GM19240 (cell line): ENCODE results near the gene PLXNB3.

Experiments used
- DNase-seq: peaks from one replicate; pipeline ENCODE4 v3.0.0; 2011; ENCODE audit warnings: low spot score; ENCODE audit not compliant: insufficient read length

The PLXNB3 gene

DNA sequence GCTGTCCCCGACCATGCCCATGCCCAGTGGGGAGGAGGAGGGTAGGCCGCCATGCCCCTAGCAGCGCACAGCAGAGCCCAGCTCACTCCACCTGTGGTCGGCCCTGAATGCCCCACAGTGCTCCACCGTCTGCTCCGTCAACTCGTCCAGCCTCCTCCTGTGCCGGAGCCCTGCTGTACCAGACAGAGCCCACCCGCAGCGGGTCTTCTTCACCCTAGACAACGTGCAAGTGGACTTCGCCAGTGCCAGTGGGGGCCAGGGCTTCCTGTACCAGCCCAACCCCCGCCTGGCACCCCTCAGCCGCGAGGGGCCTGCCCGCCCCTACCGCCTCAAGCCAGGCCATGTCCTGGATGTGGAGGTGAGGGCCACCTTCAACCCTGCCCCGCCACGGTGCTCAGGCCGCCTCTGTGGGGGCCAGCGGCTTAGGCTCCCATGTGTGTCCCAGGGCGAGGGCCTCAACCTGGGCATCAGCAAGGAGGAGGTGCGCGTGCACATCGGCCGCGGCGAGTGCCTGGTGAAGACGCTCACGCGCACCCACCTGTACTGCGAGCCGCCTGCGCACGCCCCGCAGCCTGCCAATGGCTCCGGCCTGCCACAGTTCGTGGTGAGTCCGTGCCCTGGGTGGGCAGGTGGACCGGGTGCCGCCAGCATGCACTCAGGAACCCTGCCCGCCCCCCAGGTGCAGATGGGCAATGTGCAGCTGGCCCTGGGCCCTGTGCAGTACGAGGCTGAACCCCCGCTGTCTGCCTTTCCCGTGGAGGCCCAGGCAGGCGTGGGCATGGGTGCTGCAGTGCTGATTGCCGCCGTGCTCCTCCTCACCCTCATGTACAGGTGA lies 9.9 kb downstream of the PLXNB3 start:
- DNase-seq: no peak

DNA sequence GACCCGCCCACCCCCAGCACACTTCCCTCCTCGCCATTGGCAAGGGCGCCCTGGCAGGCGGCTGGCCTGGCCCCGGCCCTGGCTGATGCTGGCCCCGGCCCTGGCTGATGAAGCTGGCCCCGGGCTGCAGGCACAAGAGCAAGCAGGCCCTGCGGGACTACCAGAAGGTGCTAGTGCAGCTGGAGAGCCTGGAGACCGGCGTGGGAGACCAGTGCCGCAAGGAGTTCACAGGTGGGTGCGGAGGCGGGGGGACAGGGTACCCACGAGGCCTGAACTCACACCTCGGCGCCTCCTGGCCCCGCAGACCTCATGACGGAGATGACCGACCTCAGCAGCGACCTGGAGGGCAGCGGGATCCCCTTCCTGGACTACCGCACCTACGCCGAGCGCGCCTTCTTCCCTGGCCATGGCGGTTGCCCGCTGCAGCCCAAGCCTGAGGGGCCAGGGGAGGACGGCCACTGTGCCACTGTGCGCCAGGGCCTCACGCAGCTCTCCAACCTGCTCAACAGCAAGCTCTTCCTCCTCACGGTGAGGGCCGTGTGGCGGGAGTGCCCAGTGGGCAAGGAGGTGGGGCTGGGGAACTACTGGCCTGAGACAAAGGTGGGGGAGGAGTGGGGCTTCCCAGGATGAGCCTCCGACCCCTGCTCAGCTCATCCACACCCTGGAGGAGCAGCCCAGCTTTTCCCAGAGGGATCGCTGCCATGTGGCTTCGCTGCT lies 10.7 kb downstream of the PLXNB3 start:
- no peak for DNase-seq

DNA sequence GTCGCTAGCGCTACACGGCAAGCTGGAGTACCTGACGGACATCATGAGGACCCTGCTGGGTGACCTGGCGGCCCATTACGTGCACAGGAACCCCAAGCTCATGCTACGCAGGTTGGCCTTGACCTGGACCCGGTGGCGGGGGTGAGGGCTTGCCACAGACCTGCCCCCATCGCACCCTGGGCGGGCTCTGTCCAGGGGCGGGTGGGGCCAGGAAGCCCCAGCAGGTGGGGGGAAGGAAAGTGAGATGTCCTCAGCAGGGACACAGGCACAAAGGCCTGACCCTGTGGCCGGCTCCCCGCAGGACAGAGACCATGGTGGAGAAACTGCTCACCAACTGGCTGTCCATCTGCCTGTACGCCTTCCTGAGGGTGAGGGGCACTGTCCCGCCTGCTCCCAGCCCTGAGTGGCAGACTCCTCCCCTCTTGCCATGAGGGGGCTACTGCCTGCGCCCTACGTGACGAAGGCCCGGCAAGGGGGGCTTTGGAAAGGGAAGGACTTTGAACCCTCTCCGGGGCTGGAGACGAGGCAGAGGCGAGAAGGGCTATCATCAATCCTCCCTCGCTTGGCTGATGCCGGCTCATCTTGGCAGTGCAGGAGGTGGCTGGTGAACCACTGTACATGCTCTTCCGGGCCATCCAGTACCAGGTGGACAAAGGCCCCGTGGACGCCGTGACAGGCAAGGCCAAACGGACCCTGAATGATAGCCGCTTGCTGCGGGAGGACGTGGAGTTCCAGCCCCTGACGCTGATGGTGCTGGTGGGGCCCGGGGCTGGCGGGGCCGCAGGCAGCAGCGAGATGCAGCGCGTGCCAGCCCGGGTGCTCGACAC lies 11.5 kb downstream of the PLXNB3 start:
- DNase-seq: no peak

DNA sequence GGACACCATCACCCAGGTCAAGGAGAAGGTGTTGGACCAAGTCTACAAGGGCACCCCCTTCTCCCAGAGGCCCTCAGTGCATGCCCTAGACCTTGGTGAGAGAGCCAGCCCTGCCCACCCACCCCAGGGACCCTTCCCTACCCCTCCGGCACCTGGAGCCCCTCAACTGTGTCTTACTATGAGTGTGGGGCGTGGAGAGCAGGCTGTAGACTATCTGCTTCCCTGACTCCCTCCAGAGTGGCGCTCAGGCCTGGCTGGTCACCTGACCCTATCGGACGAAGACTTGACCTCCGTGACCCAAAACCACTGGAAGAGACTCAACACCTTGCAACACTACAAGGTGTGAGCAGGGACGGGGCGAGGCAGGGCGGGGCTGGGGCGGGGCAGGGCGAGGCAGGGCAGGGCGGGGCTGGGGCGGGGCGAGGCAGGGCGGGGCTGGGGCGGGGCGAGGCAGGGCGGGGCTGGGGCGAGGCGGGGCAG lies 12.1 kb downstream of the PLXNB3 start:
- no peak for DNase-seq

DNA sequence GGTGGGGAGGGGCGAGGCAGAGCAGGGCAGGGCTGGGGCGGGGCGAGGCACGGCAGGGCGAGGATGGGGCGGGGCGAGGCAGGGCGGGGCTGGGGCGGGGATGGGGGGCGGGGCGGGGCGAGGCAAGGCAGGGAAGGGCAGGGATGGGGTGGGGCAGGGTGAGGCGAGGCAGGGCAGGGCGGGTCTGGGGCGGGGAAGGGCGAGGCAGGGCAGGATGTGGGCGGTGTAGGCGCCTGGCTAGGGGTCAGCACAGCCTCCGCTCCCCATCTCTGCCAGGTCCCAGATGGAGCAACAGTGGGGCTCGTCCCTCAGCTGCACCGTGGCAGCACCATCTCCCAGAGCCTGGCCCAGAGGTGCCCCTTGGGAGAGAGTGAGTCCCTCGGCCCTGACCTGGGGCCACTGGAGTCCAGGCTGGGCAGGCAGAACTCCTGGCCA lies 12.6 kb downstream of the PLXNB3 start:
- no peak for DNase-seq

DNA sequence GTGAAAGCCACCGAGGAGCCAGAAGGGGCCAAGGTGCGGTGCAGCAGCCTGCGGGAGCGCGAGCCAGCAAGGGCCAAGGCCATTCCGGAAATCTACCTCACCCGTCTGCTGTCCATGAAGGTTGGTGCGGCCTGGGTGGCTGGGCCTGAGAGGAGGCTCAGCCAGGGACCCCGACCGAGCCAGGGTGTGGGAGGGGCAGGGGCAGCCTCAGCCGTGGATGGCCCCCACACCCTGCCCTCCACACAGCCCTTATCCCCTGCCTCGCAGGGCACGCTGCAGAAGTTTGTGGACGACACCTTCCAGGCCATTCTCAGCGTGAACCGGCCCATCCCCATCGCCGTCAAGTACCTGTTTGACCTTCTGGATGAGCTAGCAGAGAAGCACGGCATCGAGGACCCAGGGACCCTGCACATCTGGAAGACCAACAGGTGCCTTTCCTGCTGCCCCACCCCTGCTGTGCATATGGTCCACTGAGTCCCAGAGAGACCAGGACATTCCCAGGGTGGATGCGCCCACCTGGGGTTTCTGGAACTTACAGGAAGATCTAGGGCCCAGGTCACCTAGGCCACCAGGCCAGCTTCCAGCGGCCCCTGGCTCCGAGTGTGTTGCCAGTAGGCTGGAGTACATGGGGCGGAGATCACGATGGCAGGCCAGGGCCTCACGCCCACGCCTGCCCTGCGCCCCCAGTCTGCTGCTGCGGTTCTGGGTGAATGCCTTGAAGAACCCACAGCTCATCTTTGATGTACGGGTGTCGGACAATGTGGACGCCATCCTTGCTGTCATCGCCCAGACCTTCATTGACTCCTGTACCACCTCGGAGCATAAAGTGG lies 13.4 kb downstream of the PLXNB3 start:
- no peak for DNase-seq

DNA sequence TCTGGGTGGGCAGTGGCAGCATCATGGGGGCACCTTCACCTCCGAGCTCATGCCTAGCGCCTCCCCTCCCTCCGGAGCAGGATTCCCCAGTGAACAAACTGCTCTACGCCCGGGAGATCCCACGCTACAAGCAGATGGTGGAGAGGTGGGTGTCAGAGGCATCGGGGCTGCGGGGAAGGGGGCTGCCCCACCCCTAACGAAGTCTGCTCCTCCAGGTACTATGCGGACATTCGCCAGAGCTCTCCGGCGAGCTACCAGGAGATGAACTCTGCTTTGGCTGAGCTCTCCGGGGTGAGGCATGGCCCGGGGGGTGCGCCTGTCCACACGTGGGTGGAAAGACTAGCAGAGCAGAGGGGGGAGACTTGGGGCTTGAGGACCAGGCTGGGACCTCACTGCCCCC lies 14.1 kb downstream of the PLXNB3 start:
- DNase-seq: no peak

DNA sequence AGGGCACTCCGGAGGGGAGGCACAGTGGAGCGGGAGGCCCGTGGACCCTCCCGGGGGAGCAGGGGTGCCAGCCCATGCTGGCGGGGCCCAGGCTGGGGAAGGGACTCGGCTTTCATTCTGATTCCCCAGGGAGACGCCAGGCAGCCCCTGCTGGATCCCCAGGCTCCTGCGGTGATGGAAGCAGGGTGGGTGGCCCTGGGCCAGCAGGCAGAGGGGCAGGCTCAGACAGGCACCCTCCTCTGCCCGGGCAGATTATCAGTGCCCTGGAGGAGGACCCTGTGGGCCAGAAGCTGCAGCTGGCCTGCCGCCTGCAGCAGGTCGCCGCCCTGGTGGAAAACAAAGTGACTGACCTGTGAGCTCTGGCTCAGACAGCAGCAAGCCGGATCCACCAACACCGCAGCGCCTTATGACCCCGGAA lies 14.6 kb downstream of the PLXNB3 start:
- DNase-seq: no peak

DNA sequence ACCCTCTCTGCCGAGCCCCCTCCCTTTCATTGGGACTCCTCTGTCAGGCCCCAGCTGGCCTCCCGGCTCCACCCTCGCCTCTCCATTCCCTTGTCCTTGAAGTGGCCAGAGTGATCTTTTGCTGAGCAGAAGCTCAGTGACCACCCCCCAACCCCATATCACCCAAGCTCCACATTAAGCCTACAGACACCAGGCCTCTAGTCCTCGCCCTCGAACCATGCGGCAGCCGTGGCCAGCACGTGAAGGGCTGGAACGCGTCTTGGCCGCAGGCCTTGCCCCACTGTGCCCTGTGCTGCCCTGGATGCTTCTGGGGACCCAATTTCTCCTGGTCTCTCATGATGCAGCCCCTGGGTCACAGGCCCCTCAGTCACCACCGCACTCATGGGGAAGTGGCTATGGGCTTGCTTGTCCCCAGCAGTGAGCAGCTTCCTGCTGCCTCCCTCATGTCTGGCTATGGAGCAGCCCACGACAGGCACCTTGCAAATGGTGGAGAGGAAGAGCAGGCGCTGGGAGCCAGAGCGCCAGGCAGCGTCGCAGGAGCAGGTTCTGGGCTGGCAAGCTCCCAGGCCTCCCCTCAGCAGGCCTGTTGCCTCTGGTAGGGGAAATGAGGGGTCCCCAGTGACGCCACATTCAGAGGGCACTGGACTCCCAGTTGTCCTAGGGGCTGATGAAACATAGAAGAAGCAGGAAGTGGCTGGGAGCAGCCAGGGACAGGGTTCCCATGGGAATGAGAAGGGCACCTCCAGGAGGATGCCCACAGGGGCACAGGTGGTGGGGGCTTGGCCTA lies 16.0 kb downstream of the PLXNB3 start:
- DNase-seq: no peak

DNA sequence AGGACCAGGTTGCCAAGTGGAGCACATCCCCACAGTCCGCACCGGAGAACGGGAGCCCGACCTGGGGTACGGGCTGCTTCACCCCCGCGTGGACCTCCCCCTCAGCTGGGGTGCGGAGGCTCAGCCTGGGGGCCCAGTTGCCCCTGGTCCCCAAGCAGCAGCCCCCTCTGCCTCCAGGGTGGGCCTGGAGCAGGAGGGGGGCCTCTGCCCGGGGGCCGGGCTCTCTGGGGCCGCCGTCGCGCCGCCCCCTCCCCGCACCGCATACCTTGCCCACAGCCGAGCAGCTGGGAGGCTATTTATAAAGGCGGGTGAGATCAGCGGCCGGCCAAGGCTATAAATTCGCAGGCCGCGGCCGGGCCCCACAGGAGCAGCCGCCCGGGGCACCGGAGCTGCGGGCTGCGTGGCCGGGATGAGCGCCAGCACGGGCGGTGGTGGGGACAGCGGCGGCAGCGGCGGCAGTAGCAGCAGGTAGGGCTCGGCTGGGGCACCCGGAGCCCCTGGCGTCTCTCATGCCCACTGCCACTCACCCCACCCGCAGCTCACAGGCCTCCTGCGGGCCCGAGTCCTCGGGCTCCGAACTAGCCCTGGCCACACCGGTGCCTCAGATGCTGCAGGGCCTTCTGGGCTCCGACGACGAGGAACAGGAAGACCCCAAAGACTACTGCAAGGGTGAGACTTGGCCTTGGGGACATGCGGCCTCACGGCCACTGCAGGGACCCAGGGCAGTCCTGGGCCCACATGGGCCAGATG lies 16.8 kb downstream of the PLXNB3 start, which contains the start of gene SRPK3:
Gene SRPK3 (plus strand): TSS at position 364 of the 750 bp plus-strand sequence. CDS start 46 bp downstream, at position 410.
- DNase-seq: no peak

DNA sequence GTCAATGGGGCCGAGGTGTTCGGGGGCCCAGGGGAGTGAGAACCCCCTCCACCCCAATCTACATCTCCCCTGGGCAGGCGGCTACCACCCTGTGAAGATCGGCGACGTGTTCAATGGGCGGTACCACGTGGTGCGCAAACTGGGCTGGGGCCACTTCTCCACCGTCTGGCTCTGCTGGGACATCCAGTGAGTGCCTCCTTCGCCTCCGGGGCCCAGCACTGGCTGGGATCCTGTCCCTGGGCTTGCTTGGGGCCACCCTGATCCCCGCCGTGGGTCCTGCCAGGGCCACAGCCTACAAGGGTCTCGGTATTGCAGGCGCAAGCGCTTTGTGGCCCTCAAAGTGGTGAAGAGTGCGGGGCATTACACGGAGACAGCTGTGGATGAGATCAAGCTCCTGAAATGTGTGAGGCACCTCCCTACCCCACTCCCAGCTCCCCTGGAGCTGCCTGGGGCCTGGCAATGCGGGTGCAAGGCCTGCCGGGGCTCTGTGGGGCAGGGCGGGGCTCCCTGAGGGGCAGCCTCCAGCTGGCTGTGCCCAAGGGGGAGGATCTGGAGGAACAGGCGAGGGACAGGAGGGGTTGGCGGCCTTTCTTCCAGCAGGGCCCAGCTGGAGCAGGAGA lies 17.5 kb downstream of the PLXNB3 start:
- DNase-seq: no peak

DNA sequence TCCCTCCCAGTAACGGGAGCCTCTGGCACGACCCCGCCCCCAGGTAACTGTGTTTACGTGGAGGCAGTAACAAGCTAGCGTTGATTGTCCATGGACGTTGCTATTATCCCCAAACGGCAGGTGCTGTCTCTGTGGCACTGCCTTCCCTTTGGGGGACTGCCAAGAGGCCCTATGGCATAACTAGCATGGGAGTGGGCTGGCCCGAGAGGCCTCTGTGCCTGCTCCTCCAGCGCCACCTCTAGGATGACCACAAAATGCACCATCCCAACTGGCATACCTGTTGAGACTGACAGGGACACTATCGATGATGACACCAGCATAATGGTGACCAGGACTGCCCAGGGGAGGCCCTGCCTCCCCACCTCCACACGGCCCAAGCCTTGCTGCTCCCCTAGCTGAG lies 18.3 kb downstream of the PLXNB3 start:
- no peak for DNase-seq

DNA sequence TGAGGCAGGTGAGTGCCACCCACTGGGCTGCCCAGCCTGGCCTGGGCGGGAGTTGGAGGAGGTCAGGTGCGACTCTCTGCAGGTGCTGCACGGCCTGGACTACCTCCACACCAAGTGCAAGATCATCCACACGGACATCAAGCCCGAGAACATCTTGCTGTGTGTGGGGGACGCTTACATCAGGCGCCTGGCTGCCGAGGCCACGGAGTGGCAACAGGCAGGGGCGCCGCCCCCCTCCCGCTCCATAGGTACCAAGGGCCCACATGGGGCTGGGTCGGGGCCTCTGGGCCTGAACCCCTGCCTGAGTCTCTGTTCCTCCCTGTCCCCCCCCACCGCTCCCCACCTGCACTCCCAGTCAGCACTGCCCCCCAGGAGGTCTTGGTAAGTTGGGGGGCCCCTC lies 18.8 kb downstream of the PLXNB3 start:
- DNase-seq: no peak

DNA sequence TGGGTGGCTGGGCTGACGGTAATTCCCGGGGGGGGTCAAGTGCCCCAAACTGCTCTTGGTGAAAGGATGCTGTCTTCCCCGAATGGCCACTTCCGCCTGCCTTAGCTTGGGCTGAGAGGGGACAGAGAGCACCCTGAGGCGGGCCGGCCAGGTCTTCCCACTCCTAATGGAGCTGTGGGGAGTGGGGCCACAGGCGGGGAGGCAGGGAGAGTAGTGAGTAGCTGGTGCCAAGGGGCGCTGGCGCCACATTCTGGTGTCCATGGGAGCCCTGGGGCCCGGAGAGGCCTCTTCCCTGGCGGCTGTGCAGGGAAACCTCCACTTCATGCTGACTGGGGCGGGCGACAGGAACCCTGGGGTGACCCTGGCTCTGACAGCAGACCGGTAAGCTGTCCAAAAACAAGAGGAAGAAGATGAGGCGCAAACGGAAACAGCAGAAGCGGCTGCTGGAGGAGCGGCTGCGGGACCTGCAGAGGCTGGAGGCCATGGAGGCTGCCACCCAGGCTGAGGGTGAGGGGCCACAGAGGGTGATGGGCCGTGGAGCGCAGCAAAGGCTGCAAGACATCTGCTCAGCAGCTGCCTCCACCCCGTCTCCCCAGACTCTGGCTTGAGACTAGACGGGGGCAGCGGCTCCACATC lies 19.4 kb downstream of the PLXNB3 start:
- DNase-seq: no peak

DNA sequence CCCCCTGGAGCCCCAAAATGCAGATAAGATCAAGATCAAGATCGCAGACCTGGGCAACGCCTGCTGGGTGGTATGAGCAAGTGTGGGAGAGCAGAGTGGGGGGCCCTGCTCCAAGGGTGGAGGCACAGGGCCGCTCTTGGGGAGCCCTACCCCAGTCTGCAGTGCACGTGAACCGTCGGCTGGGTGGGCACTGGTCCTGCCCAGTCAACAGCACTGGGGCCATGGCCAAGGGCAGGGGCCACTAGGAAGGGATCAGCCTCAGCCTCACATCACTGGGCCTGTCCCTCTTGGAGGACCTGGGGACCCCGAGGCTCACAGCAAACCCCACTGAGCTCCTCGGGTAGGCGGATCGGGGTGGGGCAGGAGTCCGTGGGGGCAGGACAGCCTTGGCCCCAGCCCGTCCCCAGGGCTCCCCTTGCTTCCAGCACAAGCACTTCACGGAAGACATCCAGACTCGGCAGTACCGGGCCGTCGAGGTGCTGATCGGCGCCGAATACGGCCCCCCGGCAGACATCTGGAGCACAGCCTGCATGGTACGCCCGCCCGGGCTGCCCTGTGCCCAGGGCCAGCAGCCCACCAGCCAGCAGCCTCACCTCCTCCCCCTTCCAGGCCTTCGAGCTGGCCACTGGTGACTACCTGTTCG lies 20.4 kb downstream of the PLXNB3 start:
- no peak for DNase-seq

DNA sequence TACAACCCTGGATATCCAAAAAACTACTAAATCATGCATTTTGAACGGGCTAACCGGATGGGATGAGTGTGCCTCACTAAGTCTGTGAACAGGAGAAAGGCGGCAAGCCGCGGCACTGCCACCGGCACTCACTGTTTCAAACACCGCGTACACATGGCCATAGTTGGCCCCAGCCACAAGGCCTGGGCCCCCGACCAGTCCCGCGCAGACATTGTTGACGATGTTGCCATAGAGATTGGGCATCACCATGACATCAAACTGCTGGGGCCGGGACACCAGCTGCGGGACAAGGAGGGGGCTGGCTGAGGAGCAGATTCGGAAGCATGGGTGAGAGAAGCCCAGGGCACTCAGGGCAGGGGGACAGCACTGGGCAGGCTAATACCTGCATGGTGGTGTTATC lies 22.6 kb downstream of the PLXNB3 start:
- DNase-seq: no peak

DNA sequence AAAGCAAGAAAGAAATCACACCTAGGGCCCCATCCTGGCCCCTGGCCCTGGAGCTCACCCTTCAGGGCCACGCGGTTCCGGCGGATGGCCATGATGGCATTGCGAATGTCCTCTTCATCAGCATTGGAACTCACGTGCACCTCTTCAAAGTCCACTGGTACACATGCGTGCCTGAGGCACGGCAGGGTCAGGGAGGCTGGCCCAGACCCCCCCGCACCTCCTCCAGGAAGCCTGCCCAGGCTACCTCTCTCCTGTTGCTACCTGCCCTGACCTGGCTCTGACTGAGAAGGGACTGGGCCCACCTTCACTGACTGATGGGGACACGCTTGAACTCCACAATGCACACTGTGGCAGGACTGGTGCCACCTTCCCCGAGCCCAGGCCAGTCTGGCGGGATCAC lies 25.6 kb downstream of the PLXNB3 start:
- no peak for DNase-seq
